GM23338 (cell line): ENCODE results near the gene AANAT. TPM values are rescaled to one million over a fixed set of nuclear protein-coding genes. Genes with fewer than 3 reads are reported as not detected.

Experiments
- ATAC-seq: fragments of 200-7000 bp; cut with Tn5 transposase; 3 replicates; pipeline ENCODE4 v1.9.1; 2020
- DNase-seq: peaks from one replicate; pipeline ENCODE4 v3.0.0-alpha.2; 2015; ENCODE audit warnings: low spot score
- H2AFZ ChIP-seq: fragments of 200-600 bp; sonication (generic); 2 replicates; pipeline ENCODE4 v1.8.0; 2016; ENCODE audit warnings: antibody characterized with exemption, mild to moderate bottlenecking, moderate library complexity
- H3F3A ChIP-seq: fragments of 200-600 bp; sonication (generic); replicated peaks from 2 replicates; pipeline ENCODE4 v1.8.0; 2017; ENCODE audit warnings: antibody characterized with exemption, mixed run types, low read depth
- H3K27ac ChIP-seq: fragments of 200-600 bp; sonication (generic); 2 replicates; pipeline ENCODE4 v1.6.1; 2016; ENCODE audit warnings: low read depth
- H3K27me3 ChIP-seq: fragments of 200-600 bp; sonication (generic); 2 replicates; pipeline ENCODE4 v1.8.0; 2016; ENCODE audit warnings: mild to moderate bottlenecking, mixed run types, moderate library complexity; ENCODE audit not compliant: insufficient read depth
- H3K36me3 ChIP-seq: fragments of 200-600 bp; sonication (generic); 2 replicates; pipeline ENCODE4 v1.8.0; 2016; ENCODE audit warnings: mild to moderate bottlenecking; ENCODE audit not compliant: insufficient read depth
- H3K4me1 ChIP-seq: fragments of 200-600 bp; sonication (generic); 2 replicates; pipeline ENCODE4 v1.8.0; 2016; ENCODE audit warnings: mild to moderate bottlenecking, moderate library complexity; ENCODE audit not compliant: insufficient read depth
- H3K4me2 ChIP-seq: fragments of 200-600 bp; sonication (generic); 2 replicates; pipeline ENCODE4 v1.7.1; 2017; ENCODE audit warnings: mixed run types
- H3K4me3 ChIP-seq: fragments of 200-600 bp; sonication (generic); 2 replicates; pipeline ENCODE4 v1.6.1; 2016; ENCODE audit warnings: mixed run types
- H3K79me2 ChIP-seq: fragments of 200-600 bp; sonication (generic); replicated peaks from 2 replicates; pipeline ENCODE4 v1.8.0; 2017; ENCODE audit warnings: mild to moderate bottlenecking; ENCODE audit not compliant: insufficient read depth
- H3K9me2 ChIP-seq: fragments of 200-600 bp; sonication (generic); 2 replicates; pipeline ENCODE4 v1.8.0; 2017; ENCODE audit not compliant: insufficient read depth
- H4K20me1 ChIP-seq: fragments of 200-600 bp; sonication (generic); replicated peaks from 2 replicates; pipeline ENCODE4 v1.8.0; 2017; ENCODE audit warnings: mild to moderate bottlenecking; ENCODE audit not compliant: insufficient read depth
- H3K27ac Mint-ChIP-seq: 2 replicates; pipeline ENCODE4 v1.8.0; 2020; ENCODE audit warnings: inconsistent platforms, mild to moderate bottlenecking, moderate library complexity, mixed read lengths
- H3K27me3 Mint-ChIP-seq: 3 replicates; pipeline ENCODE4 v1.8.0; 2022; ENCODE audit warnings: low read depth, mild to moderate bottlenecking, moderate library complexity, mixed read lengths, inconsistent platforms; ENCODE audit not compliant: insufficient read depth, poor library complexity
- H3K36me3 Mint-ChIP-seq: 3 replicates; pipeline ENCODE4 v1.8.0; 2021; ENCODE audit warnings: low read depth, mild to moderate bottlenecking, inconsistent platforms, moderate library complexity, mixed read lengths
- H3K4me1 Mint-ChIP-seq: 3 replicates; pipeline ENCODE4 v1.8.0; 2020; ENCODE audit warnings: mild to moderate bottlenecking, inconsistent platforms, mixed read lengths
- H3K4me3 Mint-ChIP-seq: 3 replicates; pipeline ENCODE4 v1.8.0; 2021; ENCODE audit warnings: moderate library complexity, mild to moderate bottlenecking, inconsistent platforms, mixed read lengths
- H3K9me3 Mint-ChIP-seq: 3 replicates; pipeline ENCODE4 v1.8.0; 2020; ENCODE audit warnings: moderate library complexity, mild to moderate bottlenecking, inconsistent platforms, mixed read lengths
- CREB1 ChIP-seq: fragments of 250-450 bp; sonication (Bioruptor Pico); IDR thresholded peaks from 2 replicates; pipeline ENCODE4 v1.5.0; 2020; ENCODE audit warnings: low read depth, mild to moderate bottlenecking, moderate library complexity
- CTCF ChIP-seq, 2 experiments: fragments of 200-600 bp in 1 of 2; sonication (generic) in 1 of 2; conservative IDR thresholded peaks; 2 replicates each; pipeline versions ENCODE4 v1.5.1 to v1.6.1; 2016 to 2017; ENCODE audit warnings: antibody characterized with exemption in 2 of 2, low read depth in 2 of 2, mild to moderate bottlenecking in 2 of 2, moderate library complexity in 1 of 2
- ETS1 ChIP-seq: IDR thresholded peaks from 2 replicates; pipeline ENCODE4 v1.6.1; 2016; ENCODE audit warnings: antibody characterized with exemption
- EZH2 ChIP-seq: fragments of 200-600 bp; sonication (generic); IDR thresholded peaks from one replicate; pipeline ENCODE4 v1.8.0; 2017; ENCODE audit warnings: antibody characterized with exemption, mild to moderate bottlenecking, low read depth; ENCODE audit not compliant: unreplicated experiment
- EZH2phosphoT487 ChIP-seq: fragments of 200-600 bp; sonication (generic); IDR thresholded peaks from one replicate; pipeline ENCODE4 v1.8.1; 2018; ENCODE audit warnings: antibody characterized with exemption; ENCODE audit not compliant: unreplicated experiment
- JUNB ChIP-seq: IDR thresholded peaks from one replicate; pipeline ENCODE4 v1.6.1; 2016; ENCODE audit warnings: antibody characterized with exemption; ENCODE audit not compliant: unreplicated experiment
- NANOG ChIP-seq: IDR thresholded peaks from 2 replicates; pipeline ENCODE4 v1.6.1; 2016; ENCODE audit warnings: antibody characterized with exemption, borderline replicate concordance
- POLR2AphosphoS5 ChIP-seq: IDR thresholded peaks from 2 replicates; pipeline ENCODE4 v1.6.1; 2016; ENCODE audit warnings: antibody characterized with exemption, low read depth
- REST ChIP-seq: IDR thresholded peaks from one replicate; pipeline ENCODE4 v1.6.1; 2018; ENCODE audit warnings: antibody characterized with exemption; ENCODE audit not compliant: unreplicated experiment
- STAT1 ChIP-seq: IDR thresholded peaks from one replicate; pipeline ENCODE4 v1.6.1; 2016; ENCODE audit warnings: antibody characterized with exemption; ENCODE audit not compliant: unreplicated experiment
- ZNF114 ChIP-seq: fragments of 250-450 bp; sonication (Bioruptor Pico); IDR thresholded peaks from 2 replicates; pipeline ENCODE4 v1.5.0; 2020; ENCODE audit warnings: mild to moderate bottlenecking, moderate library complexity
- ZNF331 ChIP-seq: fragments of 250-450 bp; sonication (Bioruptor Pico); IDR thresholded peaks from 2 replicates; pipeline ENCODE4 v1.5.0; 2020; ENCODE audit warnings: low read depth, mild to moderate bottlenecking, moderate library complexity
- ZNF462 ChIP-seq: fragments of 250-450 bp; sonication (Bioruptor Pico); IDR thresholded peaks from 2 replicates; pipeline ENCODE4 v1.5.0; 2020; ENCODE audit warnings: mild to moderate bottlenecking, moderate library complexity
- polyA plus RNA-seq: library from polyadenylated mRNA; unstranded; fragments of >200 nt; fragmentation: Nextera tagmentation; extraction: Ambion mirVana; gene quantifications from 2 replicates; pipeline ENCODE4 v1.2.1, GENCODE V29; 2016
- total RNA-seq: library from RNA; depleted of rRNA; stranded (reverse); fragments of >200 nt; shearing (Covaris generic); gene quantifications from 2 replicates; pipeline ENCODE4 v1.2.3, GENCODE V29; 2014

The AANAT gene
- total and polyA plus RNA-seq, 2 experiments from 2014 or later, result 0.28 to 1.0 TPM

GRCh38 chr17:76499267-76499667, 31.9 kb downstream of the AANAT start:
- TF ChIP-seq STAT1, result no peak
- no peak for TF ChIP-seq ETS1
- TF ChIP-seq ZNF462, result no peak
- TF ChIP-seq EZH2, result no peak
- TF ChIP-seq NANOG, result no peak
- no peak for TF ChIP-seq EZH2phosphoT487
- no peak for TF ChIP-seq JUNB
- no peak for TF ChIP-seq CTCF (conservative IDR thresholded peaks at IDR 0.05; ENCODE audit: low read depth in 2 of 2)
- no peak for TF ChIP-seq POLR2AphosphoS5
- TF ChIP-seq REST, result no peak
- no peak for TF ChIP-seq ZNF114 (CRISPR knock-in tag)
- TF ChIP-seq CREB1 (CRISPR knock-in tag), result no peak
- no peak for TF ChIP-seq ZNF331 (CRISPR knock-in tag)
- Histone ChIP-seq H3K4me2 (0 out of 2 replicates have a peak overlapping the region, but pooled peaks have one; percentile 60), H3F3A (0 out of 2 replicates have a peak, but pooled peaks cover 3% of the 10 kb centered on the region), H3K4me1 (peaks cover 25% of the 10 kb centered on the region; the same call in 1 of the 2 replicates), H2AFZ (no peak overlapping the region), H3K9me2 (no peaks in the 10 kb centered on the region), H3K27me3 (peaks cover 4% of the 10 kb centered on the region; the same call in 1 of the 2 replicates), H3K4me3 (no peak overlapping the region), H3K79me2 (peaks cover 3% of the 10 kb centered on the region; the same call in 1 of the 2 replicates), H4K20me1 (peaks cover under 1% of the 10 kb centered on the region; the same call in 1 of the 2 replicates), H3K27ac (no peak overlapping the region), H3K36me3 (no peaks in the 10 kb centered on the region)
- H3K36me3 Mint-ChIP-seq, result no peaks in the 10 kb centered on the region
- no peak for DNase-seq
- ATAC-seq, result no peak
- peaks cover 54% of the 10 kb centered on the region for H3K4me1 Mint-ChIP-seq
- H3K9me3 Mint-ChIP-seq, result no peaks in the 10 kb centered on the region
- H3K4me3 Mint-ChIP-seq, result peak overlapping the region; percentile 23; the same call in 1 of the 3 replicates
- peaks cover 22% of the 10 kb centered on the region for H3K27me3 Mint-ChIP-seq
- no peak overlapping the region for H3K27ac Mint-ChIP-seq
